AG04450 (cell line): Measurements from ENCODE around the gene CCNYL1. TPM values are rescaled to one million over a fixed set of nuclear protein-coding genes. Genes with fewer than 3 reads are reported as not detected.

Experiments
- CTCF ChIA-PET: fragments of 300-600, 350-600 bp; formaldehyde crosslinking; extraction: SDS; loops from one replicate; lab custom pipeline; 2022; ENCODE audit warnings: antibody characterized with exemption, inconsistent platforms; lab: Charles Lee
- POLR2A ChIA-PET: fragments of 350-600 bp; formaldehyde crosslinking; extraction: SDS; loops from one replicate; lab custom pipeline; 2021; ENCODE audit warnings: antibody characterized with exemption, inconsistent platforms; lab: Yijun Ruan, JAX
- DNase-seq: peaks from one replicate; pipeline ENCODE4 v3.0.0-alpha.2; 2011; ENCODE audit warnings: low read depth, low spot score
- H3K27ac ChIP-seq: one replicate; pipeline ENCODE4 v1.5.1; 2012; ENCODE audit warnings: low read depth, low read length, control low read depth
- H3K27me3 ChIP-seq: one replicate; pipeline ENCODE4 v1.6.0; 2012; ENCODE audit warnings: low read length; ENCODE audit not compliant: control insufficient read depth, insufficient read depth
- H3K4me3 ChIP-seq: 2 replicates; pipeline ENCODE4 v1.5.1; 2011; ENCODE audit warnings: mild to moderate bottlenecking, low read depth, low read length, control low read depth
- H3K9me3 ChIP-seq: 2 replicates; pipeline ENCODE4 v1.5.1; 2012; ENCODE audit warnings: low read length; ENCODE audit not compliant: control insufficient read depth, insufficient read depth
- CTCF ChIP-seq: IDR thresholded peaks from 2 replicates; pipeline ENCODE4 v1.5.1; 2011; ENCODE audit warnings: low read depth, low read length, control low read depth, inconsistent platforms
- polyA plus RNA-seq: library from polyadenylated mRNA; depleted of rRNA; stranded (reverse); fragments of >200 nt; gene quantifications from 2 replicates; pipeline ENCODE4 v1.2.3, GENCODE V29; 2011

CCNYL1 gene
- polyA plus RNA-seq, 1 experiment, result 20.5 TPM

GRCh38 chr2:207697411-207697810 is 14.0 kb upstream of the CCNYL1 start:
- Histone ChIP-seq H3K4me3 (no peak overlapping the region), H3K9me3 (no peaks in the 10 kb centered on the region), H3K27ac (no peak overlapping the region), H3K27me3 (no peaks in the 10 kb centered on the region)
- no peak for TF ChIP-seq CTCF
- CTCF ChIA-PET, result no interaction called here
- POLR2A ChIA-PET, result no interaction called here
- no peak for DNase-seq

- no peak for TF ChIP-seq CTCF
- Histone ChIP-seq H3K27ac (no peak overlapping the region), H3K4me3 (no peak overlapping the region), H3K9me3 (no peaks in the 10 kb centered on the region), H3K27me3 (no peaks in the 10 kb centered on the region)
- ChIA-PET CTCF (no interaction called here), POLR2A (interaction anchor here (0.7 kb wide), 1 partner anchor 65 kb away, joined by 8 read pairs; no protein-coding TSS in a partner anchor)
- DNase-seq, result no peak
Measured at GRCh38 chr2:207698301-207698700, 13.1 kb upstream of the CCNYL1 start.

- Histone ChIP-seq H3K9me3 (no peaks in the 10 kb centered on the region), H3K4me3 (no peak overlapping the region), H3K27me3 (no peaks in the 10 kb centered on the region), H3K27ac (no peak overlapping the region)
- TF ChIP-seq CTCF, result no peak
- POLR2A ChIA-PET, result interaction anchor here (1.0 kb wide), 1 partner anchor 69 kb away, joined by 3 read pairs; no protein-coding TSS in a partner anchor
- DNase-seq, result no peak
- CTCF ChIA-PET, result interaction anchor here (0.7 to 1.2 kb wide), 2 partner anchors 79 to 932 kb away, joined by 3 read pairs; partner anchors contain the start of gene METTL21A
Measured at GRCh38 chr2:207704078-207704477, 7.4 kb upstream of the CCNYL1 start.

GRCh38 chr2:207704671-207705070 is 6.8 kb upstream of the CCNYL1 start:
- CTCF ChIA-PET, result interaction anchor here (0.6 to 1.2 kb wide), 3 partner anchors 79 to 336 kb away, joined by 3 to 4 read pairs (median 4); partner anchors contain the start of gene METTL21A
- H3K4me3 ChIP-seq, result no peak overlapping the region
- DNase-seq, result no peak
- POLR2A ChIA-PET, result interaction anchor here (1.0 kb wide), 1 partner anchor 69 kb away, joined by 3 read pairs; no protein-coding TSS in a partner anchor
- no peak for TF ChIP-seq CTCF
- H3K27ac ChIP-seq, result no peak overlapping the region
- no peaks in the 10 kb centered on the region for H3K27me3 ChIP-seq
- no peaks in the 10 kb centered on the region for H3K9me3 ChIP-seq
